RCC 7860 (cell line): Measurements from ENCODE around the gene TMEM259.

Experiments used
- DNase-seq: peaks from one replicate; pipeline ENCODE4 v3.0.0-alpha.2; 2015; ENCODE audit warnings: low spot score
- FAIRE-seq: peaks from 2 replicates; lab custom pipeline; 2012; peaks lifted over from hg19 to GRCh38; lab: Jason Lieb, UNC

TMEM259 gene

GRCh38 chr19:1004803-1005664 is 15.9 kb downstream of the TMEM259 start:
- FAIRE-seq (no peak), DNase-seq (no peak)

- no peak for DNase-seq
- no peak for FAIRE-seq
Observed at GRCh38 chr19:1004204-1004802, 16.6 kb downstream of the TMEM259 start.

- DNase-seq: no peak
- no peak for FAIRE-seq
Observed at GRCh38 chr19:1003283-1003682, 17.6 kb downstream of the TMEM259 start.

- no peak for DNase-seq
- FAIRE-seq: no peak
Observed at GRCh38 chr19:1002600-1002999, 18.3 kb downstream of the TMEM259 start.

GRCh38 chr19:1001538-1002166 is 19.3 kb downstream of the TMEM259 start:
- DNase-seq: no peak

GRCh38 chr19:1000591-1001537 is 20.1 kb downstream of the TMEM259 start:
- FAIRE-seq (no peak), DNase-seq (no peak)

More at GRCh38 chr19:1001538-1002166, 19.3 kb downstream of the TMEM259 start:
- FAIRE-seq: no peak

- DNase-seq (no peak), FAIRE-seq (no peak)
Observed at GRCh38 chr19:1000095-1000494, 20.8 kb downstream of the TMEM259 start, which contains the start of gene GRIN3B. Gene GRIN3B, plus strand, starts transcription at chr19:1000419. Its CDS starts 19 bp downstream, at chr19:1000438.

GRCh38 chr19:999379-999719 is 21.6 kb downstream of the TMEM259 start:
- DNase-seq: no peak
- FAIRE-seq: no peak

- FAIRE-seq: no peak
- DNase-seq: no peak
Observed at GRCh38 chr19:998064-998463, 22.9 kb downstream of the TMEM259 start.

- no peak for FAIRE-seq
Observed at GRCh38 chr19:996051-996838, 24.7 kb downstream of the TMEM259 start.

GRCh38 chr19:995051-995827 is 25.7 kb downstream of the TMEM259 start:
- peak; percentile 96 for FAIRE-seq

More at GRCh38 chr19:996051-996838, 24.7 kb downstream of the TMEM259 start:
- peak; percentile 47 for DNase-seq

GRCh38 chr19:994516-994915 is 26.4 kb downstream of the TMEM259 start:
- FAIRE-seq (no peak), DNase-seq (no peak)

More at GRCh38 chr19:995051-995827, 25.7 kb downstream of the TMEM259 start:
- peak; percentile 93 for DNase-seq

- DNase-seq (no peak), FAIRE-seq (no peak)
Observed at GRCh38 chr19:993831-994393, 27.0 kb downstream of the TMEM259 start.

GRCh38 chr19:993361-993830 is 27.5 kb downstream of the TMEM259 start:
- no peak for DNase-seq

GRCh38 chr19:992670-993055 is 28.3 kb downstream of the TMEM259 start:
- DNase-seq (no peak), FAIRE-seq (no peak)

More at GRCh38 chr19:993361-993830, 27.5 kb downstream of the TMEM259 start:
- no peak for FAIRE-seq

GRCh38 chr19:991932-992669 is 28.8 kb downstream of the TMEM259 start:
- no peak for FAIRE-seq
- no peak for DNase-seq

GRCh38 chr19:991174-991931 is 29.6 kb downstream of the TMEM259 start:
- FAIRE-seq: no peak
- peak; percentile 5 for DNase-seq
